Right atrium auricular region (tissue), 2 donors: ENCODE measurements around the gene DOC2B. TPM values are rescaled to one million over a fixed set of nuclear protein-coding genes. Genes with fewer than 3 reads are reported as not detected.
"Not testable (repeated sequence)": the region's sequence is repeated elsewhere in the genome, so short reads cannot be mapped to it uniquely, and the experiment has no call there.

ENCODE experiments used
- DNase-seq: peaks from one replicate; pipeline ENCODE4 v3.0.0-alpha.2; 2019; ENCODE audit warnings: low spot score
- H3K27ac ChIP-seq, 2 donors: fragments of 200-600 bp; sonication (generic); 1 replicate in 1 of 2; 2 replicates in 1 of 2; pipeline ENCODE4 v1.5.1; 2016 to 2019
- H3K27me3 ChIP-seq, 2 donors: fragments of 200-600 bp; sonication (generic); one replicate each; pipeline versions ENCODE4 v1.5.1 to v1.6.0; 2017 to 2019
- H3K36me3 ChIP-seq: fragments of 200-600 bp; sonication (generic); one replicate; pipeline ENCODE4 v1.5.1; 2016
- H3K4me1 ChIP-seq, 2 donors: fragments of 200-600 bp; sonication (generic); one replicate each; pipeline versions ENCODE4 v1.5.1 to v1.6.0; 2017 to 2019
- H3K4me3 ChIP-seq, 2 donors: fragments of 200-600 bp; sonication (generic); 1 replicate in 1 of 2; 2 replicates in 1 of 2; pipeline ENCODE4 v1.5.1; 2017 to 2019; ENCODE audit warnings: mild to moderate bottlenecking in 1 of 2, moderate library complexity in 1 of 2
- H3K9me3 ChIP-seq, 2 donors: fragments of 200-600 bp; sonication (generic); one replicate each; pipeline ENCODE4 v1.5.1; 2019
- total RNA-seq, 2 donors: library from RNA; depleted of rRNA; stranded (reverse); fragments of >200 nt; gene quantifications; one replicate each; pipeline ENCODE4 v1.1.0, GENCODE V29; 2016
- TF ChIP-seq, protein P1 (sequence below), 2 donors: fragments of 200-600 bp; sonication (generic); IDR thresholded peaks; one replicate each; pipeline ENCODE4 v1.5.1; 2019; ENCODE audit warnings: antibody characterized with exemption in 2 of 2

Gene DOC2B
- total RNA-seq, 2 donors from 2014 or later, result 2.4 to 2.6 TPM

DNA sequence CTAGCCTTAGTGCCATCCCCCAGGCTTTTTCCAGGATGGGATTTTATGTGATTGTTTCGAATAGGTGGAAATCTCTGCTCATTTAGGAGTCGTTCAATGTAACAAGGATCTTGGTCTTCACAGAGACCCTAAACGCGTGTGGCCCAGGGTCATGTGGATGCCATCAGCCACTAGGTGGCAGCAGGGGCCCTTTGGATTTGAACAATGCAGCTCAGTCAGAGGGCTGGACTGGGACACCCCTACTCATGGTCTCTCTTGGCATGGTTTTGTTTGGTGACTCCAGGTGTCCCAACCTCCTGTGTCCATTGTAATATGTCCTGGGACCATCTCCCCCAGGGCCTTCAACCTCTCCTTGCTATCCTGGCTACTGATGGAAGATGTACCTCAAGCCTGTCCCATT lies 44.9 kb downstream of the DOC2B start:
- H3K36me3 ChIP-seq, H3K27me3 ChIP-seq, H3K4me1 ChIP-seq, H3K27ac ChIP-seq, H3K4me3 ChIP-seq, H3K9me3 ChIP-seq: not testable (repeated sequence)
- TF ChIP-seq, protein P1, sequence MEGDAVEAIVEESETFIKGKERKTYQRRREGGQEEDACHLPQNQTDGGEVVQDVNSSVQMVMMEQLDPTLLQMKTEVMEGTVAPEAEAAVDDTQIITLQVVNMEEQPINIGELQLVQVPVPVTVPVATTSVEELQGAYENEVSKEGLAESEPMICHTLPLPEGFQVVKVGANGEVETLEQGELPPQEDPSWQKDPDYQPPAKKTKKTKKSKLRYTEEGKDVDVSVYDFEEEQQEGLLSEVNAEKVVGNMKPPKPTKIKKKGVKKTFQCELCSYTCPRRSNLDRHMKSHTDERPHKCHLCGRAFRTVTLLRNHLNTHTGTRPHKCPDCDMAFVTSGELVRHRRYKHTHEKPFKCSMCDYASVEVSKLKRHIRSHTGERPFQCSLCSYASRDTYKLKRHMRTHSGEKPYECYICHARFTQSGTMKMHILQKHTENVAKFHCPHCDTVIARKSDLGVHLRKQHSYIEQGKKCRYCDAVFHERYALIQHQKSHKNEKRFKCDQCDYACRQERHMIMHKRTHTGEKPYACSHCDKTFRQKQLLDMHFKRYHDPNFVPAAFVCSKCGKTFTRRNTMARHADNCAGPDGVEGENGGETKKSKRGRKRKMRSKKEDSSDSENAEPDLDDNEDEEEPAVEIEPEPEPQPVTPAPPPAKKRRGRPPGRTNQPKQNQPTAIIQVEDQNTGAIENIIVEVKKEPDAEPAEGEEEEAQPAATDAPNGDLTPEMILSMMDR (IDR thresholded peaks at IDR 0.05), result peak; percentile 46 to 51
- peak; percentile 81 for DNase-seq

DNA sequence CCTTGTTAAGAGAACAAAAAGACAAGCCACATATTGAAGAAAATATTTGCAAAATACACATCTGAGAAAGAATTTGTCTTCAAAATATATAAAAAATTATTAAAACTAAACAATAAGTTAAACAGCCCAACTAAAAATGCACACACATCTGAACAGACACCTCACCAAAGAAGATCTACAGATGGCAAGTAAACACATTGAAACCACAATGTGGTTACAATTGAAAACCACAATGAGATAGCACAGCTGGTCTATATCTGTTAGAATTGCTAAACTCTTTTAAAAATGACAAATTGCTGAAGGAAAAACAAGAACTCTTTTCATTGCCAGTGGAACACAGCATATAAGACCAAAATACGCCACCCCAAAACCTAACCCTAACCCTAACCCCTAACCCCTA lies 45.6 kb downstream of the DOC2B start:
- H3K27ac ChIP-seq, H3K36me3 ChIP-seq, H3K27me3 ChIP-seq, H3K4me3 ChIP-seq, H3K9me3 ChIP-seq, DNase-seq, H3K4me1 ChIP-seq: not testable (repeated sequence)

DNA sequence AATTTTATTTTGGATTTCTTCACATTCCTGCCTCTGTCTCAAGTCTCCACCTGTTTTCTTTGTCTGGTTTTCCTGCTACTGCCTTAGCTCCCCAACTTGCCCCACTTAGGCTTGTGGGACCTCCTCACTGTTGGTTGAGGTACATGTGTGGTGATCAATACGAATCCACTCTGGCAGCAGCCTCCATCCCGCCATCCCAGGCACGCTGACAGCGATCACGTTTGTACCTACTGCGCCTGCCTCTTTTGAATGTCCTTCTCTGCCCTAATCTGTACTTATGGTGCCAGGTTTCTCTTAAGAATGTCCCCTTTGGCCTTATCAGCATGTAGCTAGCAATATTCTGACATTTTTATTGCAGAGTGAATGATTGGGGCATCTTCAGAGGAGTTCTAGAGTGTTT lies 46.4 kb downstream of the DOC2B start:
- not testable (repeated sequence) for DNase-seq, H3K36me3 ChIP-seq, H3K4me3 ChIP-seq, H3K4me1 ChIP-seq, H3K27me3 ChIP-seq, H3K27ac ChIP-seq, H3K9me3 ChIP-seq

DNA sequence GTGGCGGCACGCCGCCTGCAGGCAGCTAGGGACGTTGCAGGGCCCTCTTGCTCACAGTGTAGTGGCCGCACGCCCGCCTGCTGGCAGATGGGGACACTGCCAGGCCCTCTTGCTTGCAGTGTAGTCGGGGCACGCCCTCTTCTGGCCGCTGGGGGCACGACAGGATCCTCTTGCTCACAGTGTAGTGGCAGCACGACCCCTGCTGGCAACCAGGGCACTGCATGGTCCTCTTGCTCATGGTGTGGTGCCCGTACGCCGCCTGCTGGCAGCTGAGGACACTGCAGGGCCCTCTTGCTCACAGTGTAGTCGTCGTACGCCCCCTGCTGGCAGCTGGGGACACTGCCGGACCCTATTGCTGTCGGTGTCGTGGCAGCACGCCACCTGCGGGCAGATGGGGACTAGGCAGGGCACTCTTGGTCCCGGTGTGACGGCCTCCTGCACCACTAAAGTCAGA lies 47.1 kb downstream of the DOC2B start:
- not testable (repeated sequence) for H3K27ac ChIP-seq, H3K4me3 ChIP-seq, H3K27me3 ChIP-seq, H3K9me3 ChIP-seq, H3K36me3 ChIP-seq, DNase-seq, H3K4me1 ChIP-seq

DNA sequence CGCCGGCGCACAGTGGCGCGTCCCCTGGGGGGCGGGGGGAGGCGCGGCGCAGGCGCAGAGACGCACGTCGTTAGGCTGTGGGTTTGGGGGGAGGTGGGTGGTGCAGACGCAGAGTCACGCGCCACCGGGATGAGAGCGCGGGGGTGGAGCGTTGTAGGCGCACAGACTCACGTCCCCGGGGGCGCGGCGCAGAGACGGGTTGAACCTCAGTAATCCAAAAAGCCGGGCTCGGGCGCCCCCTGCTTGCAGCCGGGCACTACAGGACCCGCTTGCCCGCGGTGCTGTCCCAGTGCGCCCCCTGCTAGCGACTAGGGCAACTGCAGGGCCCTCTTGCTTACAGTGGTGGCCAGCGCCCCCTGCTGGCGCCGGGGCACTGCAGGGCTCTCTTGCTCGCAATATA lies 47.5 kb downstream of the DOC2B start:
- H3K4me1 ChIP-seq, H3K9me3 ChIP-seq, H3K27ac ChIP-seq, H3K4me3 ChIP-seq, H3K27me3 ChIP-seq, H3K36me3 ChIP-seq, DNase-seq: not testable (repeated sequence)

DNA sequence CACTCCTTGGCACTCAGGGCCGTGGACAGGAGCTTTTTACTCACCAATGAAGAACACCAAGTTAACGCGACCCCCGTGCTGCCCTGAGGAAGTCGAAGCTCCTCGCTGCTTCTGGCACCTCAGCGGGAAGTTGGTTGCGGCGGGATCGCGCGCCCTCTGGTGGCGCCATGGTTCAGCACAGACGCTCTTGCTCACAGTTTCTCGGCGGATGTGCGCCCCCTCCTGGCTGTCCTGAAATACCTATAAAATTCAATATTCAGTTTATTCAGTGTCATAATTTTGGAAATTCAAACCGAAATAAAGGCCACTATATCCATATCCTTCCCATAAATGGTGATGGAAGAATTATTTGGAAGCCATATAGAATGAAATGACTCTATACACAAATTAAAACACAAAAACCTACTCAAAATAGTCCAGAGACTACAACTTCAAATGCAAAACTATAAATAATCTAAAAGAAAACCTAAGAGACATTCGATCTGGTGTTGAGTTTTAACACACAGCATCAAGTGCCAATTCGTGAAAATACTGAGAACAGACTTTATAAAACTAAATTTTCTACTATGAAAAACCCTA lies 63.0 kb downstream of the DOC2B start:
- not testable (repeated sequence) for H3K4me1 ChIP-seq, DNase-seq, H3K27ac ChIP-seq, H3K4me3 ChIP-seq, H3K9me3 ChIP-seq, H3K27me3 ChIP-seq, H3K36me3 ChIP-seq
- TF ChIP-seq, protein P1 (IDR thresholded peaks at IDR 0.05), result peak in 1 of 2 donors; percentile 34

DNA sequence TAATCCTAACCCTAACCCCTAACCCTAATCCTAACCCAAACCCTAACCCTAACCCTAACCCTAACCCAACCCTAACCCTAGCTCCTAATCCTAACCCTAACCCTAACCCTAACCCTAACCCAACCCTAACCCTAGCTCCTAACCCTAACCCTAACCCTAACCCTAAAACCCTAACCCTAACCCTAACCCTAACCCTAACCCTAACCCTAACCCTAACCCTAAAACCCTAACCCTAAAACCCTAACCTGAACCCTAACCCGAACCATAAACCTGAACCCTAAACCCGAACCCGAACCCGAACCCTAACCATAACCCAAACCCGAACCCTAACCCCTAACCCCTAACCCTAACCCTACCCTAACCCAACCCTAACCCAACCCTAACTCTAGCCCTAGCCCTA lies 68.3 kb downstream of the DOC2B start:
- not testable (repeated sequence) for H3K36me3 ChIP-seq, DNase-seq, H3K9me3 ChIP-seq, H3K4me3 ChIP-seq, H3K4me1 ChIP-seq, H3K27me3 ChIP-seq, H3K27ac ChIP-seq

Other genes starting within 250 kb of the DOC2B start
- not detected for gene SCGB1C2, start 44.1 kb downstream of the DOC2B start, total RNA-seq
- gene RPH3AL, start 171.2 kb upstream of the DOC2B start, total RNA-seq, result 10 to 100 TPM in 1 of 2 donors, 1 to 10 TPM in 1; 7.2 to 13.1 TPM